ENCODE data around the gene PLEKHH2.

- TF ChIP-seq CTCF (IDR thresholded peaks at IDR 0.05) (no peak), POLR2A (IDR thresholded peaks at IDR 0.05) (no peak)
Observed at GRCh38 chr2:43810452-43810851, 173.4 kb downstream of the PLEKHH2 start.

Measured in adrenal gland (tissue), 5 donors.